Embryonic facial prominence (tissue), 1 donor: ENCODE data around the gene SUSD3.
"Not testable (repeated sequence)": the region's sequence is repeated elsewhere in the genome, so short reads cannot be mapped to it uniquely, and the experiment has no call there.

Experiments
- DNase-seq: peaks from one replicate; pipeline ENCODE4 v3.0.0-alpha.2; 2016; ENCODE audit errors: extremely low spot score

SUSD3 gene

DNA sequence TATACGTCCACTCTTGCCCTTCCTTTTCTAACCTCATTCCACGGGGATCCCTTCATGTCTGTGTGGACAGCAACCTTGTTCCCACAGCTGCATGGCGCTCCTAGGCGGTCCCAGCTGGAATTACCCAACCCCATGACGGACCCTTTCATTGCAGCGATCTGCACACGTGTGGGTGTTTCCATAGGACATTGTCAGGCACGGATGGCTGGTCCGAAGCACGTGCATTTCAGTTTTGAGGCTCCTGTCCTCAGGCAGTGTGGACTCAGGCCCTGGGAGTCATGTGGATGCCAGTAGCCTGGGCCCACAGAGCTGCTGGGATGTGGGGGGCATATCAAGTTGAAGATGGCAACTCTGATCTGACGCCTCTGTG, 52.5 kb downstream of the SUSD3 start:
- no peak for DNase-seq

DNA sequence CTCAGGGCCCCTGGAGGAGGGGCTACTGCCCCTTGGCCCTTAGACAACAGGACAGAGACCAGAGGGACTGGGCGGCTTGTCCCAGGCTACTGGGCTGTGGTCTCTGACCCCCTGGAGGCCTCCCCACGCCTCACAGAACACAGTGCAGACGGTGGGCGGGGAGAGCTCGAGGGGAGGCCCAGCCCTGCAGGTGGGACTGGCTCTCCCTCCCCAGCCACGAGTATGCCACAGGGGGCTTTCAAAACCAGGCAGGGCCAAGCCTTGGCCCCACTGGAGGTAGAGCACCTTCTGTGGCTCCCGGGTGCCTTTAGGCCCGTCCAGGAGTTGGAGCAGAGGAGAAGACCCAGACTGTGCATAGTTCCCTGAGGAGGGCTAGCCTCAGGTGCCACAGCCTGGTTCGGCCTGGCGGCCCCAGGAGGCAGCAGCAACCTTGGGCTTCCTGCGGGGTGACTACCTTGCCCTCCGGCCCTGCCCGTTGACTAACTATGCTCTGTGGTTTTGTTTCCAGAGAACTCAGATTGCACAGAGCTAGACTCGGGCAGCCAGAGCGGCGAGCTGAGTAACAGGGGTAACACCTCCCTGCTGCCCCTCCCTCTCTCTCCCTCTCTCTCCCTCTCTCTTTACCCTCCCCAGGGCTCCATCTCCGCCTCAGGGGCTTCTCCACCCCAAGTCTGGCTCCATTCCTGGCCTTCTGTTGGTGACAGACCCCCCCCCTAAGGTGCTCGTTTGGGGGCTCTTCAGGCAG, 53.0 kb downstream of the SUSD3 start:
- no peak for DNase-seq

DNA sequence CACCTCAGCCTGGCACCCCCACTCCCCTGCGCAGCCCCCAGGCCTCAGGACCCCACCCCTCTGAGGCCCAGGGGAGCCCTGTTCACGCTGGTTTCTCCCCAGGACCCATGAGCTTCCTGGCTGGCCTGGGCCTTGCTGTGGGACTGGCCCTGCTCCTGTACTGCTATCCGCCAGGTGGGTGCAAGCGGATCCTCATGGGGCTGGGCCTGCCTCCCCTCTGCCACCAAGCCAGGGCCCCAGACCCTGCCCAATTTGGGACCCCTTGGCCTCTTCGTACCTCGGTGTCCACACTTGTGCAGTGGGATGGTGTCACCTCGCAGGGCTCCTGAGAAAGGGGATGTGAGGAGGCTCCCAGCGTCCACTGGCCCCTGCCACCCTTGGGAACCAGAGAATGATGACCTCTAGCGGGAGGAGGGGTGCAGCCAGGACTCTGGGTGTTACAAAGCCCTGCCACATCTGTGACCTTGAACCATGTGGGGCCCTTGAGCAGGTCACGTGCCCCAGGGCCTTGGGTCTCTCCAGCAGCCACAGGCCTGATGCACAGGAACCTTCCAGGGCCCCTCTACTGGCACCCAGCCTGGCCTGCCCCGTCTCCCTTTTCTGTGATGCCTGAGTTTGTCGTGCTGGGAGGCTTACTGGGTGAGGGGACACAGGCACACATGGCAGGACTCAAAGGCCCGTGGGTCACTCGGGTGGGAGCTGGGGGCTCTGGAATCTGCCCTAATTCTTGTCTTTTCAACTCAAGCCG, 53.8 kb downstream of the SUSD3 start:
- no peak for DNase-seq

DNA sequence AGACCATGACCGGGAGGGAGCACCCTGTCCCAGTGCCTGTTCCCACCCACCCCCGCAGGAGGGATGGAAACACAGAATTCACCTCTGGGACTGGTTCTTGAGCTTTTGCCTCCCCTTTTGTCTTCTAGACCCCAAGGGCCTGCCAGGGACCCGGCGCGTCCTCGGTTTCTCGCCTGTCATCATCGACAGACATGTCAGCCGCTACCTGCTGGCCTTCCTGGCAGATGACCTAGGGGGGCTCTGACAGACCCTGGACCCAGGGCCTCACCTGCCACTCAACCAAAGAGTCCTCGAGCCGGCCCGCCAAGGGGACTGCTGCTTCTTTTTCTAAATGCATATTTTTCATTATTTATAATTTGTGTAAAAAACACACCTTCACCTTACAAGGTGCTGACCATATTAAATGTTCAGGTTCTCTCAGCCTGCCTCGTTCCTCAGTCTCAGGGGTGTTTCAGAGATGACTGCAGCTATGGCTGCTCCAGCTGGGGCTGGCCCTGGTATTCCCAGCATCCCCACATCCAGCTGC, 54.4 kb downstream of the SUSD3 start:
- DNase-seq, result no peak

DNA sequence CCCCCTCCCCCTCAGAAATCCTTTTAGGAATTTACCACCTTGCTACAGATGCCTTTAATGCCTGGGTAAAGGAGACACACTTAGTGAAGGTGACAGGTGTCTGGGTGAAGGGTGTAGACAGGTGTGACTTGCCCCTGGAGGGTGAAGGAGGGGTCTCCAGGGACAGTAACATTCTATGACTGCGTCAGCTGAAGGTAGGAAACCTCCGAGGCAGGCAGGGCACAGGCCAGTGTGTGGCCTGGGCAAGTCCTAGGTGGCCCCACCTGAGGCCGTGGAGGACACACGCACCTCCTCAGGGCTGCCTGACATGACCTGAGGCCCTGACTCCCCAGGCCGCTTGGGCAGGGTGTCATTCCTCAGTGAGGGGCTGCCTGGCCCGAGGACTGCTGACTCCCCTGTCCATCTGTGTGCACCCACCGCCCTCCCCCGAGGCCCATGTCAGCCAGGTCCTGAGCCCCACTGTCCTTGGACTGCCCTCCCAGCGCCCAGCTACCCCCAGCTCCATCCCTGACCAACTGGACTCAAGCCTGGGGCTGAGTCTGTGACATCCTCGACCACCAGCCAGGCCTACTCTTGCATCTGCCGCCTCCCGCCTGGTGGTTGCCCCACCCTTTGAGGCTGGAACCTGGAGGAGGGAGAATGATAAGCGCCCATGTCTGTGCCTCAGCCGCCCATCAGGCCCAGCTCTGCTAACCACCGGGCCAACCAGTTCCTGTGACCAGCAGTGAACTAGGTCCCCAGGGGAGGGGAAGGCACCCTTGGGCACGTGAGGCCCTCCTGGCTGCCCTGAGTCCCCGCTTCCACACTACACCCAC, 55.9 kb downstream of the SUSD3 start:
- DNase-seq, result no peak

DNA sequence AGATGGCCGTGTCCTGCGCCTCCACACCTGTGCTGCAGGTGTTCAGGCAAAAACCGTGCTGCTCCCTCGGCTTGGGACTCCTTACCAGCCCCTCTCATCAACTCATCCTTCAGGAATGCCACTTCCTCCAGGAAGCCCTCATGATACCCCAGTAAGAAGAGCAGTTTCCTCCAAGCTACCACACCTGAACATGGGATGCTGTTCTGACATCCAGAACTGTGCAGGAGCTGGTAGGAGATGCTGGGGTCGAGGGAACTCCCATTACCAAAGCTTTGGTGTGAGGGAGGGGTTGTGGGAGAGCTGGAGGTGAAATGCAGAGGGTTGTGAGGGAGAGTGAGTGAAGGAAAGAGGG, 56.5 kb downstream of the SUSD3 start:
- no peak for DNase-seq

DNA sequence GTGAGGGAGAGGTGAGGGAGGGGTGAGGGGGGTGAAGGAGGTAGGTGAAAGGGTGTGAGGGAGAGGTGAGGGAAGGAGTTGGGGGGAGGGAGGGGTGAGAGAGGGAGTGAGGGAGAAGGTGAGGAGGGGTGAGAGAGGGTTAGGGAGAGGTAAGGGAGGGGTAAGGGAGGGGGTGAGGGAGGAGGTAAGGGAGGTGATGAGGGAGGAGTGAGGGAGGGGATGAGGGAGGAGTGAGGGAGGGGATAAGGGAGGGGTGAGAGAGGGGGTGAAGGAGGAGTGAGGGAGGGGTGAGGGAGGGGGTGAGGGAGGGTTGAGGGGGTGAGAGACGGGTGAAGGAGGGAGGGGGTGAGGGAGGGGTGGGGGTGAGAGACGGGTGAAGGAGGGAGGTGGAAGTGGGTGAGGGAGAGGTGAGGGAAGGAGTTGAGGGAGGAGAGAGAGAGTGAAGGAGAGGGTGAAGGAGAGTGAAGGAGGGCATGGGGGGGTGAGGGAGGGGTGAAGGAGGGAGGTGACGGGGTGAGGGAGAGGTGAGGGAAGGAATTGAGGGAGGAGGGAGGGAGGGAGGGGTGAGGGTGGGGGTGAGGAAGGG, 57.1 kb downstream of the SUSD3 start:
- no peak for DNase-seq

DNA sequence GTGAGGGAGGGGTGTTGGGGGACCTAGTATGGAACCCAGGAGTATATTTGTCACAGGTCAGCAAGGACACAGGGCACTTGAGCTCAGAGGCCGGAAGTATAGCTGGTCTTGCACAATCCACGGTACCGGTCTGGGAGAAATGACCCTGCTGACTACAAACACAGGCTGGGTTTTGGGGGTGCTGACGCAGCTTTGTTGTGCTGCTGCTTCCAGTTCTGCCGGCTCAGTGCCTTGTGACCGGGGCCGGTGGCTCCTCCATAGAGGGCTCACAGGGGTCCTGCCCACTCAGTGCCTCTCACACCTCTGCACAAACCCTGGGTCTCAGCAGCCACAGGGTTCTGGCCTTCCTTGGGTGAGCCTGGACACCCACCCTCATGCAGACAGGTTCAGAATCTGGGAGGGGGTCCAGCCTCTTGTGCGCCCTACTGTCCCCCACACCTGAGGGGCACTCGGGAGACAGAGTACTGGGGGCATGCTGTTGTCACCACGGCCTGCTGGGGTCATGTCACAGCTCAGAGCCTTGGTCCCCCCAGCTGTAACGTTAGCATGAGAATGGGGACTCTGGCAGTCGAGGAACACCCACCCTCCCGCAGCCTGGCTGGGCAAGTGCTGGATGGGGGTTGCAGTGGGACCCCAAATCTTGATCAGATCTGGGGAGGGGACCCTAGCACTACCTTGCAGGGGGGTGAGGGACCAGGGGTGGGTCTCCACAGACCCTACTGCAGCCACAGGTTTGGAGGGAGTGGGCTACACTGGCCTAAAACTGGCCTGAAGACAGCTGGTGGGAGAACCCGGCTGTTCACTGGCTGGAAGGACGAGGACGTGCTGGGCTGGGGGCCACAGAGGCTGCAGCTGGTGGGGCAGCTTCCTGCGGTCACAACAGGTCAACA, 57.8 kb downstream of the SUSD3 start:
- DNase-seq, result no peak

DNA sequence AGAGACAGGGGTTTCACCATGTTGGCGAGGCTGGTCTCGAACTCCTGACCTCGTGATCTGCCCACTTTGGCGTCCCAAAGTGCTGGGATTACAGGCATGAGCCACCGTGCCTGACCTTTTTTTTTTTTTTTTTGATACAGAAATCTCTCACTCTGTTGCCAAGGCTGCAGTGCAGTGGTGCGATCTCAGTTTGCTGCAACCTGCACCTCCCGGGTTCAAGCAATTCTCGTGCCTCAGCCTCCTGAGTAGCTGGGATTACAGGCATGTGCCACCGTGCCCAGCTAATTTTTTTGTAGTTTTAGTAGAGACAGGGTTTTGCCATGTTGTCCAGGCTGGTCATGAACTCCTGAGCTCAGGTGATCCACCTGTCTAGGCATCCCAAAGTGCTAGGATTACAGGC, 59.0 kb downstream of the SUSD3 start:
- not testable (repeated sequence) for DNase-seq

DNA sequence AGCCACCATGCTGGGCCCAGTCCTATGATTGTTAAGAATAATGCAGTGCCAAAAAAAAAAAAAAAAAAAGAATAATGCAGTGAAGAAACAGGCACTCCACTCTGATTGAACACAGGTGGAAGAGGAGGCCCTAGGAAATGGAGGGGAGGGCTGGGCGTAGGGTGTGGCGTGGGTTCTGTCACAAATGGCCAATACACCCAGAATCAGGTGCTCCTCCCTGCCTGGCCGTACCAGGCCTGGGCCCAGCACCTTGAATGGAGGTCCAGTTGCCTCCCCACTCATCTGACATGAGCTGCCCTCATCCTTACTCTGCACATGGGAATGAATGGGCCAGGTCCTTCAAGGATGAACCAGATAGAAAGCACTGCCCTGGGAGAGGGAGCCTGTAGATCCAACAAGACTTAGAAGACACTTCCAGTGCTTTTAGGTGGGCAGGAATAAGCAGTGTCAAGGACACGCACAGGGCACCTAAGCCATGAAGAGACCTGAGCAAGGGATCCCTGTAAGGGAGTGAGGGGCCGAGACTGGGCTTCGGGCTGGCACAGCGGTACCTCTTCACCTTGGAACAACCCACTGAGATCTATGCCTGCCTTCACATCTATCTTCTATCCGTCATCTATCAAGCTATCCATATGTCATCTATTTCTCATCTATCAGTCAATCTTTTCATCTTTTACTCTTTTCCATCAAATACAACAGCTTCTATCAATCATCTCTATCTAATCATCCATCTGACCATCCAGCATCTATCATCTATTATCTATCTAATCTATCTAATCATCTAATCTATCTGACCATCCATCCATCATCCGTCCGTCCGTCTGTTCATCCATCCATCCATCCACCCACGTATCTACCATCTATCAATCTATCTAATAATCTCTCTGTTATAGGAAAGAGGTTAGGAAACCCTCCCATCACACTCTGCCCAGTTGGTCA, 59.7 kb downstream of the SUSD3 start:
- DNase-seq, result no peak

DNA sequence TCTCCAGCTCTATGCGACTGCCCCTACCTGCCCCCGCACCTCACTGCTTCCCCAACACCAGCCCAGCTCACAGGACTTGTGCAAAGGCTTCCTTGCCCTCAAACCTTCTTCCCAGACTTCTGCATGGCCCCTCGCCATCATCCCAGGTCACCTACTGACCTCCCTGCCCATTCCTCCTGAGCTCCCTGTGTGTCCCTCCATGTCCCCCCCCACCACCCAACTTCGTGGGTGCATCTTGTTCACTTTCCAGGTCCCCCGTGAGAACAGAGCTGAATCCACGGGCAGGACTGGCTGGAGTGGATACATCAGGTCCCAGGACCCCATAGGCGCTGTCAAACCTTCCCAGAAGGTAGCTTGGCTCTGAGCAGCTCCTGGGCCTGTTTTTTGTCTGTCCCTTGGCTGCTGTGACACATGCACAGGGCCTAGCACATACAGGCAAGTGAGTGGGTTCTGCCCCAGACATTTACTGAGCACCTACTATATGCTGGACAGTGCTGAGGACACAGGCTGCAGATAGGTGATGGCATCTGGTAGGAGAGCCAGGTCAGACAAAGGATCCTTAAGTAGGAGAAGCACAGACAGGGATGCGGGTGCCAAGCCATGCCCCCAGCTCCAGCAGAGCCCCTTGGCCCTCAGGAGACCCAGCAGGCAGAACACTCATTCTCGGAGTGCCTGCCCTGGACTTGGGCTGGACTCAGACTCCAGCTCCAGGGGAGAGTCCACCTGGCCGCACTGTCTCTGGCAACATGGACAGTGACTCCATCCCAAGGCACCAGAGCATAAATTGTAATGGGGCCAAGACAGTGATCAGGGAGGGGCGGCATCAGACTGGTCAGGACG, 60.6 kb downstream of the SUSD3 start:
- no peak for DNase-seq

DNA sequence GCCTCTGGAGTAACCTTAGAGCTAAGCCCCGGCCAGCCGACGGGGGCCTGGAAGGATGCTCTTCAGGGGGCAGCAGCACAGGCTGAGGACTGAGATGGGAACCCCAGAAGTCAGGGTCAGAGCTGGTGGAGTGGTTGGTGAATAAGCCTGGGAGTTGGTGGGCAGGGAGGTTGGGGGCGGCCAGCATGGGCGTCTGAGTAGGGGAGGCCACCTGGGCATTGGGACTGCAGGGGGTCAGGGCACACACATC, 61.1 kb downstream of the SUSD3 start:
- no peak for DNase-seq

DNA sequence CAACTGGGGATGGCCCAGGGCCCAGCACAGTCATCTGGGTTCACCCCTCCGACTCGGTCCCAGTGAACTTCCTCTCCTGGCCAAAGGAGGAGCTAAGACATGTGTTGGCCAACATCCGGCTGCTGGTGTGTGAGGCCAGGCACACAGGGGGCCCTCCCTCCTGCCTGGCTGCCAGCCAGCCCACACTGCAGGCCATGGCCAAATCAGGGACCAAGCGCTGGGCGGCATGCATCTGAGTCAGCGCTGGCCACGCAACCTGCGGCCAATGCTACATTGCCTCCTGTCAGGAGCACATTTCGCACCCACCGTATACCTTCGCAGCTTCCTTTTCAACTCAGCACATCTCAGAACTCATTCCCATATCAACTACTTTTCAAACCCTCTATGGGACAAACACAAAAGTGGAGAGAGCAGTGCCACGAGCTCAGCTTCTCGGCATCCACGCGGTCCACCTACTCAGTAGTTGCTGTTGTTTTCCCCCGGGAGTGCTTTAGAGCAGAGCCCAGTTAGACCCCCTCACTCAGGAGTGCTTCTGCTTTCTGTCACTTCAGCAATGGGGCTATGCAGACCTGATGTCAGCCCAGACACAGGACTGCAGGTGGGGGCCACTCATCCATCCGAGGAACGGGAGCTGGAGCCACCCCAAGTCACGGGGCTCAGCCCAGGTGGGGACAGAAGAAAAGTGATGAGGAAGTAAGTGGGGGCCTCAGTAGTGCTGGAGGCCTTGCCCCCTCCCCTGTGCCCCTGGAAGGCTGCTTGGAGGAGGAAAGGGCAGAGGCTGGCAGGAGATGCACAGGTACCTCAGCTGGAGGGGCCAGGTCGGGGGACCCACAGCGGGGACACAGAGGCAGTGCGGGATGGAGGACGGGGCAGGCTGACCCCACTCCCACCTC, 61.7 kb downstream of the SUSD3 start:
- no peak for DNase-seq

DNA sequence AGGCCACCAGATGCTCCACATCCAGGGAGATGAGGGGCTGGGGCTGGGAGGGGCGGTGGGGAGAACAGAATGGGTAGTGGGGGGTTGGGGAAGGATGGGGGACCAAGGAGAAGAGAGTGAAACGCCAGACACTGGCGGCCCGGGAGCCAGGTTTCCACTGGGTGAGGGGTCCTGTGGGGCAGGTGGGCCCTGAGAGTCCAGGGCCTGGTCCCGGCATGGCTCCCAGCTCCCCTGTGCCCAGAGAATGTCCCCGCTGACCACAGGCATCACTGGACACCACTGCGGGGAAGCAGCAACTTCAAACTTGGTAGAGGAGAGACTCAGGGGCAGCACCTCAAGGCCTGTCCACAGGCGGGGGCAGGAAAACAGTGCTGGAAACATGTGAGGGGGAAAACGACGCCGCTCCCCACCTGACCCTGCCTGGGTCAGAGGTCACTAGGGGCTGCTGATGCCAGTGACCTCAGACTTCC, 62.4 kb downstream of the SUSD3 start:
- DNase-seq, result no peak

DNA sequence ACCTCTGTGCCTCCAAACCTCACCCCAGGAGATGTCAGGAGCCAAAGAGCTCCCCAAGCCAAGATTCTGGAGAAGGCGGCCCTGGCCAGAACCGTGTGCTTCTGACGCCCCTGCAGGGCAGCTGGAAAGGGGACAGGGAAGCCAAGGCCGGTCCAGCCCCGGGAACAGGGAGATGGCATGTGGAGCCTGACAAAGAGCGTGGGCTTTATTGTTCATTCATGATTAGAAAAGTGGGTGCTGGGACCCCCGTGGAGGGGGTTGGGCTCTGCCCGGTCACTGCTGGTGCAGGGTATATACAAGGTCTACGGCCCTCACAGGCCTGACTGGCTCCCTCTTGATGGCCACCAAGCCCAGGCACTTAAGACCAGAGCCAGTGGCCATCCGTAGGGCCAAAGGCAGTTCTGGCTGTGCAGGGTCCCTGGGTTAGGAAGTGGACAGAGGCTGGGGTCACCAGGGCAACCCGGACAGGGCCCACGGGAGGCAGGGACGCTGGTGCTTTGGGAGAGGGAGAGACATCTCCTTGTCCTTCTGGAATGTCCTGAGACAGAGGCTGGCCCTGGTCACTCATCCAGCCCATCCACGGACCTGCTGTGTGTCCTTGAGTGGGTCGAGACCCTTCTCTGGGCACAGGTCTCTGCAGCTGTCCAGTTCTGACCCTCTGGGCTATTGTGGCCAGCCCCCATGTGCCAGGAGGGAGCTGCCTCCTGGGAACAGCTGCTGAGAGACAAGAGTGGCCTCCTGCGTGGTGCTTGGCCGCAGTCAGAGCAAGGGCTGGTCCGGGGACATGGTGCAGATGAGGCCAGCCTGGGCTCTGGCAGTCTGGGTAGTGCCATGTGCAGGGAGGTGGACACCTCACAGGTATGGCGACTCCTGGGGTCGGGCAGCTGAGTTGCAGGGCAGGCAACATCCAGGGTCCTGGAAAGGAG, 63.1 kb downstream of the SUSD3 start:
- no peak for DNase-seq

DNA sequence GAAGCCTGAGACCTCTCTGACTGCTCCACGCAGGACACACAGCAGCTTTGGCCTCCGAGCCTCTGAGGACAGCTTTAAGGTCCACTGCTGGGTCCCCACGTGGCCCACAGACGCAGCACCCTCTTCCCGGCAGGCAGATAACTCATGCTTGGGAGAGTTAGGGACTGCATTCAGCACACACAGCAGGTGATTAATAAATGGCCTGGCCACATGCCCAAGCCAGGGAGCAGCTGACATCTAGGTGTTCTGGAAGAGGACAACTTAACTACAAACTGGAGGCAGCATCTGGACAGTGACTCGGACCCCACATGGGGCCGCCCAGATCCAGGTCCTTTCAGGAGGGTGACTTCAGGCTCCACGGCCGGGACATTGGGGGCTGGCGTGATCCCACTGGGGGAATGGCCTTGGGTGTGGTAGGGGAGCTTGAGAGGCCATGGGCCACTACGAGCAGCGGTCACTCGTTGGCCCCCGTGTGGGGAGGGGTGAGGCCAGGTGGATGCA, 64.3 kb downstream of the SUSD3 start:
- no peak for DNase-seq
